ENCODE data around the gene NAE1. TPM values are rescaled to one million over a fixed set of nuclear protein-coding genes. Genes with fewer than 3 reads are reported as not detected.

NAE1 gene
- total RNA-seq, 2 donors from 2014 or later, result 25.7 to 34.6 TPM

DNA sequence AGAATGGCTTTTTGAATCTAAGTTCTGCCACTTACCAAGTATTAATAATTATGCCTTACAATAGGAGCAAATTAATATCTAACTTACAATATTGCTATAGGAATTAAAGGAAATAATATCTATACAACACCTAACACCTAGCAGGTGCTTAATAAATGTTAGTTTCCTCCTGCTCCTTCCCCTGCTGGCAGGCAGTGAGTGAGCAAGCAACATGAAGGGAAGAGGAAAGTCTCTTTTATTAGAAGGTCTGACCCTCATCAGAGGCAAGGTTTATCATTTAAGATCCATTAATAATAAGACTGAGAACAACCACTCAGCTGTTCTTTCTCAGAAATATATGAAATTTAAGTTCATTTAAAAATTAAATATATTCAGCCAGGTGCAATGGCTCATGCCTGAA, 72.7 kb downstream of the NAE1 start:
- no peak for DNase-seq
- intact Hi-C loops (cut with DNase I), result no loop called here
- no peak for ATAC-seq
- no peak overlapping the region for H3K27ac ChIP-seq
- H3K4me1 ChIP-seq, result no peaks in the 10 kb centered on the region
- no peaks in the 10 kb centered on the region for H3K9me3 ChIP-seq
- no peaks in the 10 kb centered on the region for H3K27me3 ChIP-seq
- TF ChIP-seq, protein P1, sequence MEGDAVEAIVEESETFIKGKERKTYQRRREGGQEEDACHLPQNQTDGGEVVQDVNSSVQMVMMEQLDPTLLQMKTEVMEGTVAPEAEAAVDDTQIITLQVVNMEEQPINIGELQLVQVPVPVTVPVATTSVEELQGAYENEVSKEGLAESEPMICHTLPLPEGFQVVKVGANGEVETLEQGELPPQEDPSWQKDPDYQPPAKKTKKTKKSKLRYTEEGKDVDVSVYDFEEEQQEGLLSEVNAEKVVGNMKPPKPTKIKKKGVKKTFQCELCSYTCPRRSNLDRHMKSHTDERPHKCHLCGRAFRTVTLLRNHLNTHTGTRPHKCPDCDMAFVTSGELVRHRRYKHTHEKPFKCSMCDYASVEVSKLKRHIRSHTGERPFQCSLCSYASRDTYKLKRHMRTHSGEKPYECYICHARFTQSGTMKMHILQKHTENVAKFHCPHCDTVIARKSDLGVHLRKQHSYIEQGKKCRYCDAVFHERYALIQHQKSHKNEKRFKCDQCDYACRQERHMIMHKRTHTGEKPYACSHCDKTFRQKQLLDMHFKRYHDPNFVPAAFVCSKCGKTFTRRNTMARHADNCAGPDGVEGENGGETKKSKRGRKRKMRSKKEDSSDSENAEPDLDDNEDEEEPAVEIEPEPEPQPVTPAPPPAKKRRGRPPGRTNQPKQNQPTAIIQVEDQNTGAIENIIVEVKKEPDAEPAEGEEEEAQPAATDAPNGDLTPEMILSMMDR (IDR thresholded peaks at IDR 0.05), result no peak
- no peak for TF ChIP-seq POLR2A (IDR thresholded peaks at IDR 0.05)
- no peak overlapping the region for H3K4me3 ChIP-seq
- H3K36me3 ChIP-seq (replicated peaks in 1 of 2; ENCODE audit: insufficient read depth in 1 of 2, low read depth in 2 of 2), result no peaks in the 10 kb centered on the region

DNA sequence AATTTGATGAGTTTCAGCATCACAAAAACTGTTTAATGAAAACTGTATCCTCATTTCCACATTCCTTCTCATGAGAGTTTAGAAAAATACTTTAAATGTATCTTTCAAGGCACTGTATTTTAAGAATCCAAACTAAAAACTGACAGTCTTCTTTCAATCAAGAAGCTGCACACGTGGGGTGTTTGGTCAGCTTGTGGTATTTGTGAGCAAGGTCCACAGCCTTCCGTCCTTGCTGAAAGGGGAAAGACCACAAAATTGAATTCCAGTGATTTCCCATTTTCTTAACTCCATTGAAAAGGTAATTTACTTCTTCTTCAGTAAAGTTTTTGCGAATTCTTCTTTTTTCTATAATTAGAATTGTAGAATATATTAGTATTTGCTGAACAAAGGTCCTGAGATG, 76.0 kb downstream of the NAE1 start:
- ATAC-seq (no peak), DNase-seq (no peak)
- Histone ChIP-seq H3K27me3 (no peaks in the 10 kb centered on the region), H3K4me3 (no peak overlapping the region), H3K36me3 (replicated peaks in 1 of 2; ENCODE audit: insufficient read depth in 1 of 2, low read depth in 2 of 2) (no peaks in the 10 kb centered on the region), H3K9me3 (no peaks in the 10 kb centered on the region), H3K4me1 (peaks cover 16% of the 10 kb centered on the region), H3K27ac (no peak overlapping the region)
- intact Hi-C loops (cut with DNase I), result no loop called here
- TF ChIP-seq, protein P1 (IDR thresholded peaks at IDR 0.05), result no peak
- no peak for TF ChIP-seq POLR2A (IDR thresholded peaks at IDR 0.05)
- 35 to 59% methylated on average over 3 of the region's 3 CpGs for WGBS, 2 donors

DNA sequence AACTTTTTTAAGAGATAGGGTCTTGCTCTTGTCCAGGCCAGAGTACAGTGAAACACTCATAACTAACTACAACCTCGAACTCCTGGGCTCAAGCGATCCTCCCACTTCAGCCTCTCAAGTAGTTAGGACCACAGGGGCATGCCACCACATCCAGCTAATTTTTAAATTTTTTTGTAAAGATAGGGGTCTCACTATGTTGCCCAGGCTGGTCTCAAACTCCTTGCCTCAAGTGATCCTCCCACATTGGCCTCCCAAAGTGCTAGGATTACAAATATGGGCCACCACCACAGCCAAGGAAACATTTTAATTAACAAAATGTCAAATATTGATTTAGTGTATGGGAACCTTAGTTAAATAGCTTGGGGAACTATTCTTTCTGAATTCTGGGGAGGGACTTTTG, 76.6 kb downstream of the NAE1 start:
- TF ChIP-seq POLR2A (IDR thresholded peaks at IDR 0.05), result no peak
- 82 to 83% methylated on average over 2 of the region's 2 CpGs for WGBS, 2 donors
- H3K4me1 ChIP-seq, result peaks cover 22% of the 10 kb centered on the region
- no peaks in the 10 kb centered on the region for H3K36me3 ChIP-seq (replicated peaks in 1 of 2; ENCODE audit: insufficient read depth in 1 of 2, low read depth in 2 of 2)
- DNase-seq (no peak), ATAC-seq (no peak)
- H3K9me3 ChIP-seq, result no peaks in the 10 kb centered on the region
- intact Hi-C loops (cut with DNase I), result no loop called here
- no peaks in the 10 kb centered on the region for H3K27me3 ChIP-seq
- H3K4me3 ChIP-seq, result no peak overlapping the region
- no peak overlapping the region for H3K27ac ChIP-seq

DNA sequence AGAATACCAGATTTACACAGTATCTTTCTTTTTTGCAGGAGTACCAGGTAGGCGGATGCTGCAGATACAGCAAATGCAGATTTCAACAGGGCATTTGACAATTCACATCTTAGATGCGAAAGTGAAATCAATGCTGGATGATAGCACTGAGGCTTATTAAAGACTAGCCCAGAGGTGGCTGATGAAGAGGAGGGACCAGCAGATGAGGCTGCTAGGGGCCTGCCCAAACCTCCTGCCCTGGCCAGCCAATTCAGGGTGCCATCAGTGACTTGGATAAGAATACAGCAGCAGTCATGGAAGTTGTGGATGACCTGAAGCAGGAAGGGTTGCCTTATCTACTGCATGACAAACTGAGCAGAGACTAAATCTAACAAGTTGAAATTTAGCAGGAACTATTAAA, 77.8 kb downstream of the NAE1 start:
- no peaks in the 10 kb centered on the region for H3K36me3 ChIP-seq (replicated peaks in 1 of 2; ENCODE audit: insufficient read depth in 1 of 2, low read depth in 2 of 2)
- ATAC-seq, result no peak
- TF ChIP-seq, protein P1 (IDR thresholded peaks at IDR 0.05), result no peak
- TF ChIP-seq POLR2A (IDR thresholded peaks at IDR 0.05), result no peak
- WGBS, 2 donors, result 91 to 97% methylated on average over 2 of the region's 2 CpGs
- intact Hi-C loops (cut with DNase I), result no loop called here
- no peak overlapping the region for H3K27ac ChIP-seq
- no peaks in the 10 kb centered on the region for H3K27me3 ChIP-seq
- H3K4me1 ChIP-seq, result peaks cover 32% of the 10 kb centered on the region
- H3K4me3 ChIP-seq, result no peak overlapping the region
- H3K9me3 ChIP-seq, result no peaks in the 10 kb centered on the region
- no peak for DNase-seq

Other genes with a start within 250 kb of the NAE1 start
- gene CMTM3, start 226.3 kb downstream of the NAE1 start, total RNA-seq, result 1 to 10 TPM; 4.3 to 6.0 TPM
- 10 to 100 TPM; 35.9 to 36.6 TPM for gene CMTM4, start 134.2 kb downstream of the NAE1 start, total RNA-seq
- gene DYNC1LI2, start 79.4 kb downstream of the NAE1 start, total RNA-seq, result 100 to 1,000 TPM in 1 of 2 donors, 10 to 100 TPM in 1; 87.3 to 109 TPM
- not detected for gene TERB1, start 29.4 kb downstream of the NAE1 start, total RNA-seq
- not detected for gene CA7, start 13.4 kb upstream of the NAE1 start, total RNA-seq
- 1 to 10 TPM; 4.4 to 6.9 TPM for gene PDP2, start 49.5 kb upstream of the NAE1 start, total RNA-seq
- gene CDH16, start 87.9 kb upstream of the NAE1 start, total RNA-seq, result not detected
- 1 to 10 TPM in 1 of 2 donors, not detected in 1; 8.3 TPM for gene RRAD, start 94.6 kb upstream of the NAE1 start, total RNA-seq
- 10 to 100 TPM in 1 of 2 donors, 1 to 10 TPM in 1; 7.6 to 15.3 TPM for gene CIAO2B, start 103.4 kb upstream of the NAE1 start, total RNA-seq
- 10 to 100 TPM; 24.9 to 29.3 TPM for gene CES2, start 104.5 kb upstream of the NAE1 start, total RNA-seq
- 1 to 10 TPM; 5.2 to 5.6 TPM for gene CES3, start 130.3 kb upstream of the NAE1 start, total RNA-seq
- gene CES4A, start 157.6 kb upstream of the NAE1 start, total RNA-seq, result 10 to 100 TPM; 10.9 to 16.5 TPM
- gene CBFB, start 198.2 kb upstream of the NAE1 start, total RNA-seq, result 10 to 100 TPM; 28.0 to 41.9 TPM

All from body of pancreas (tissue), 4 donors.